H1 (cell line): ENCODE results near the gene DPYD. TPM values are rescaled to one million over a fixed set of nuclear protein-coding genes. Genes with fewer than 3 reads are reported as not detected.

Source experiments
- CHD1 ChIP-seq: IDR thresholded peaks from 2 replicates; pipeline ENCODE4 v1.6.1; 2012; ENCODE audit warnings: low read depth, low read length, improper control_type of control experiment
- YY1 ChIP-seq: IDR thresholded peaks from 2 replicates; pipeline ENCODE4 v1.6.1; 2011; ENCODE audit warnings: low read depth, mild to moderate bottlenecking, low read length
- polyA plus RNA-seq, 7 experiments: library from polyadenylated mRNA; depleted of rRNA in 3 of 7; stranded (reverse) in 5 of 7; unstranded in 2 of 7; fragments of >200 nt in 5 of 7; fragments of 200-250 nt in 2 of 7; gene quantifications; 1 replicate in 5 of 7; 2 replicates in 1 of 7; 4 replicates in 1 of 7; pipeline versions ENCODE4 v1.2.1 to v1.2.3, GENCODE V29; 2011 to 2013; ENCODE audit warnings: missing spikeins in 2 of 7, mixed read lengths in 2 of 7
- total RNA-seq: library from RNA; stranded (reverse); fragmentation: NEBNext Ultra II Directional; extraction: Animal tissue kit (Norgen Biotek cat#: 25700); gene quantifications from 2 replicates; pipeline ENCODE4 v1.2.1, GENCODE V29; 2021
- TF ChIP-seq, protein P1 (sequence below): IDR thresholded peaks from 2 replicates; pipeline ENCODE4 v1.6.1; 2012; ENCODE audit warnings: low read length, inconsistent platforms
- TF ChIP-seq, protein P2 (sequence below): IDR thresholded peaks from 2 replicates; pipeline ENCODE4 v1.6.1; 2012; ENCODE audit warnings: inconsistent platforms

Gene DPYD
- total and polyA plus RNA-seq, 2 of the 8 experiments (the other 6 are each of a cell fraction or from before 2014, with no cell fraction given): 0.29 to 0.73 TPM

DNA sequence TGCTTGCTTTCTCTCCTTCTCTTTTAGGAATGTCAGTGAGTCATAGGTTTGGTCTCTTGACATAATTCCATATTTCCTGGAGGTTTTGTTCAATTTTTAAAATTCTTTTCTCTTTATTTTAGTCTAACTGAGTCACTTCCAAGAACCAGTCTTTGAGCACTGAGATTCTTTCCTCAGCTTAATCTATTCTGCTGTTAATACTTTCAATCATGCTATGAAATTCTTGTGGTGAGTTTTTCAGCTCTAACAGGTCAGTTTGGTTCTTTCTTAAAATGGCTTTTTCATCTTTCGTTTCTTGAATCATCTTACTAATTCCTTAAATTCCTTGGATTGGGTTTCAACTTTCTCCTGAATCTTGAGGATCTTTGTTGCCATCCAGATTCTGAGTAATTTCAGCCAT lies 878.3 kb downstream of the DPYD start (continued):
- TF ChIP-seq, protein P1, sequence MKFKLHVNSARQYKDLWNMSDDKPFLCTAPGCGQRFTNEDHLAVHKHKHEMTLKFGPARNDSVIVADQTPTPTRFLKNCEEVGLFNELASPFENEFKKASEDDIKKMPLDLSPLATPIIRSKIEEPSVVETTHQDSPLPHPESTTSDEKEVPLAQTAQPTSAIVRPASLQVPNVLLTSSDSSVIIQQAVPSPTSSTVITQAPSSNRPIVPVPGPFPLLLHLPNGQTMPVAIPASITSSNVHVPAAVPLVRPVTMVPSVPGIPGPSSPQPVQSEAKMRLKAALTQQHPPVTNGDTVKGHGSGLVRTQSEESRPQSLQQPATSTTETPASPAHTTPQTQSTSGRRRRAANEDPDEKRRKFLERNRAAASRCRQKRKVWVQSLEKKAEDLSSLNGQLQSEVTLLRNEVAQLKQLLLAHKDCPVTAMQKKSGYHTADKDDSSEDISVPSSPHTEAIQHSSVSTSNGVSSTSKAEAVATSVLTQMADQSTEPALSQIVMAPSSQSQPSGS: no peak
- TF ChIP-seq CHD1 (no peak), YY1 (no peak)
- TF ChIP-seq, protein P2, sequence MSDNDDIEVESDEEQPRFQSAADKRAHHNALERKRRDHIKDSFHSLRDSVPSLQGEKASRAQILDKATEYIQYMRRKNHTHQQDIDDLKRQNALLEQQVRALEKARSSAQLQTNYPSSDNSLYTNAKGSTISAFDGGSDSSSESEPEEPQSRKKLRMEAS: no peak
